Inflammatory macrophage treated with lipopolysaccharide for 1 hour (primary cell): Measurements from ENCODE around the gene EEPD1.
A peak's percentile ranks its signal among the peaks of the same experiment; 100 is the strongest.
"Not testable (repeated sequence)": the region's sequence is repeated elsewhere in the genome, so short reads cannot be mapped to it uniquely, and the experiment has no call there.

Experiments
- DNase-seq, 2 donors: peaks; one replicate each; pipeline ENCODE4 v3.0.0-alpha.2; 2020 to 2022

Gene EEPD1

DNA sequence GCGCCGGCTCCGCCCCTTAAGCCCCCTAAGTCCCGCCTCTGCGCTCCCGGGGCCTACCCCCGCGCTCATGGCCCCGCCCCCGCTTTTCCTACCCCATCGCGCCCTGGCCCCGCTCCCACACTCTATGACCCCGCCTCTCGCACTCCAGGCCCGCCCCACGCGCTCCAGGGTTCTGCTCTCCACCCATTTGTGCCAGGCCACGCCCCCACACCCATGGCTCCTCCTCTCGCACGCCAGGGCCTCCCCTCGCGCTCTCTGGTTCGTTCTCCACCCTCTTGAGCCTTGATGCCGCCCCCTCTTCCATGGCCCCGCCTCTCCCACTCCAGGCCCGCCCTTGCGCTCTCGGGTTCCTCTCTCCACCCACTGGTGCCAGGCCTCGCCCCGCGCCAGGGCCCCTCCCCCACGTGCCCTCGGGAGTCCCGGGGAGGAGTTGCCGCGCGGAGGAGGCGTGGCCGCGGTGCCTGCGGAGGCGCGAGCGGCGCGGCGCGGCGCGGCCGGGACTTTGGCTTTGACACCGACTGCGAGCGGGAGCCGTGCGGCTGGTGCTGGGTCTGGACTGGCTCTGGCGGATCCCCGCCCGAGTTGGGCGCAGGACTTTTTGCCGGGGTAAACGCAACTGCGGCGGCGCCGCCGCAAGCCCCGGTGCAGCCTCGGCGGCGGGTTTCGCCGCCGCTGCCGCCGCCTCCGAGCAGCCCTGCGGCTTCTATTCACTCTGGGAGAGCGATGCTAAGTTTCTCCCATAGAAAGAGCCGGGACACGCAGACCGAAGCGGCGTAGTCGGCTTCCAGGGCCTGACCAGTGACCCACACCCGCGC, at the start of gene EEPD1:
TSS of gene EEPD1 (plus strand) at position 499 of the 815 bp plus-strand sequence. CDS start 1,071 bp downstream, outside the sequence.
- DNase-seq, result peak; percentile 99 to 100

GRCh38 chr7:36103837-36104561, 49.1 kb upstream of the EEPD1 start:
- DNase-seq, result peak in 1 of 2 donors; percentile 53

GRCh38 chr7:36106972-36107908, 45.8 kb upstream of the EEPD1 start:
- not testable (repeated sequence) for DNase-seq

- no peak for DNase-seq
Observed at GRCh38 chr7:36107926-36108631, 45.0 kb upstream of the EEPD1 start.

DNA sequence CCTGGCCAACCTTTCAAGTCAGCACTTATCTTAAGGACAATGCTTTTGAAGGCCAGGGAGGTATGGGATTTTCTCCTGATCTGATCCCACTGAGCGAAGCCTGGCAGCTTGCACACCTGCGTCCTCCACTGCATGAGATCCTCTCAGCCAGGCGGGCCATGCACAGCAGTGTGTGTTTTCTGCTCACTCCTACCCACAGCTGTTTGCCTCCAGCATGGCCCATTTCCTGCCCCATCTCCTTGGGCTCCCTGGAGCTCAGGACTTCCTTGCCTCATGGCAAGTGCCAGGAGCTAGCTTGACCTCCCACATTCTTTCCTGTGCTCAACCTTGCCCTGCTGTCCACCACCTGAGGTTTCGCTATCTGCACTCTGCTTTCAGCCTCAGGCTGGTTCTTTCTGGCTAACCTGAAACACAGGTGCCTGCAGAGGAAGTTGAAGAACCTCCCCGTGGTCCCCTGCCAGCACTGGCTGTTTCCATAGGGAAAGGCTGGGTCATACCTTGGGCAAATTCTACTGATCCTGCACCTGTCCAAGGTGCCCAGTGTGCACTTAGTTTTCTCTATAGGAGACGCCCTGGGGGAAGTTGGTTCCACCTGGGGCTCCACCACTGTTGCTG, 43.9 kb upstream of the EEPD1 start:
- DNase-seq, result no peak

- no peak for DNase-seq
Observed at GRCh38 chr7:36110584-36110983, 42.5 kb upstream of the EEPD1 start.

GRCh38 chr7:36112969-36113368, 40.1 kb upstream of the EEPD1 start:
- DNase-seq, result no peak

- DNase-seq, result no peak
Observed at GRCh38 chr7:36114355-36114754, 38.7 kb upstream of the EEPD1 start.

DNA sequence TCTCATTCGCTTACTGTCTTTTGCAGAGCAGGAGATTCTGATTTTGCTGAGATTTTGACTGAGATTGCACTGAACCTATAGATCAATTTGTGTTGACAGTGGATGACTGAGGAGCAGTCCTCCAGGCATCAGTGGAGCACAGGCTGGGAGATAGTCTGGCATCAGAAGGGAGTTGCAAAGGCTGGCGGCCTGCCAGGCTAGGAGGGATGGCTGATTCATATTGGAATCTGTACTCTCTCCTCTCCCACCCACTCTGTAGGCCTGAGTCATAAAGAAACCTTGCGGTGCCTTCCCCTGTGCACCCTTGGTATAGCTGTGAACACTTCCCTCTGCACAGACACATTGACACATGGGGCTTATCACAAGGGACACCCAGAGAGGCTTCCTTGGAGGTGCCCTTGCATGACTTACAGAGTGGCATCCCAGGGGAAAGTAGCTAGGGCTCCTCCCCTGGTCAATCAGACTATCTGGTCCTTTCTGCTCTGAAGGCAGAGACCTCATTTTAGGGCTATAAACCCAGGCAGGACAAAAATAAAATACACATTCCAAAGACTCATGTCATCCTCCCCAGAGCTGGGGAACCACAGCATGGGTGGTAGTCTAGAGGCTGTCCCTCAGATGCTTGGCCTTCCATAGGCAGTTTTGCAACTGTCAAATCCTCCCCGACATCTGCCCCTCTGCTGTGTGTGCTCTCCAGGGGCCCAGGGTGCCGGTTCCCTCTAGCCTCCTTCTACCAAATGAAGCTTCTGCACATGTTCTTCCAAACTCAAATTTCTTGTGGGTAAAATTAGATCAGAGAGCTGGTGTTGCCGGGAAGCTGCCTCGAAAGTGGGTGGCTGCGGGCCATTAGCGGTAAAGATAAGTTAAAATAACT, 37.4 kb upstream of the EEPD1 start:
- DNase-seq, result peak; percentile 96 to 99

- DNase-seq, result peak in 1 of 2 donors; percentile 10
Observed at GRCh38 chr7:36116347-36117202, 36.5 kb upstream of the EEPD1 start.

DNA sequence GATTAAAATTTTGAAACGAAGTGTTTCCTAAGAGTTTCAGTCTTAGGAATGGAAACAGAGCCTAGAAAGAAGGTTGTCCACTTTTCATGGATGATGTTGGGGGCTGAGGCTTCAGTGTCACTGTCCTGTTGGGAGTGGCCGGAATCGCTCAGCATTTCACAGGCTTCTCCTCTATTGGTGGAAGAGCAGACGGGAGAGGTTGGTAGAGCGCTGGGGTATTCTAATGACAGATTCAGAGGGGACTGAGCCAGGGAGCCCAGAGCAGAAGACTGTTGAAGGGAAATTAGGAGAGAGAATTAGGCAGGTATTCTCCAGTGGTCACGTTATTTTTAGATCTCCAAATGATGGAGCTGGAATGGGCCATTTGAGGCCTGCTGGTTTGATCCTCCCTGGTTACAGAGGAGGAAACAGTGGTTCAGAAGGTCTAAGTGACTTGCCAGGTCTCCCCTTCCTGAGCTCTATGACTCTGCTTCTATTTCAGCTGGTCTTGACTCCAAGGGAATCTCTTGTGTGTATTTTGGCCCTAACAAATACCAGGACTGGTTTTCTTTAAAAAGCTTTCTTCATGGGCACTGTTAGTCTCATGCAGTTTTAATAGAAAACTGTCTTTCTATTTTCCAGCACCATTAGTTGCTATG, 35.7 kb upstream of the EEPD1 start:
- no peak for DNase-seq

- DNase-seq, result no peak
Observed at GRCh38 chr7:36118344-36118743, 34.7 kb upstream of the EEPD1 start.

- peak; percentile 98 for DNase-seq
Observed at GRCh38 chr7:36119005-36119706, 33.9 kb upstream of the EEPD1 start.

DNA sequence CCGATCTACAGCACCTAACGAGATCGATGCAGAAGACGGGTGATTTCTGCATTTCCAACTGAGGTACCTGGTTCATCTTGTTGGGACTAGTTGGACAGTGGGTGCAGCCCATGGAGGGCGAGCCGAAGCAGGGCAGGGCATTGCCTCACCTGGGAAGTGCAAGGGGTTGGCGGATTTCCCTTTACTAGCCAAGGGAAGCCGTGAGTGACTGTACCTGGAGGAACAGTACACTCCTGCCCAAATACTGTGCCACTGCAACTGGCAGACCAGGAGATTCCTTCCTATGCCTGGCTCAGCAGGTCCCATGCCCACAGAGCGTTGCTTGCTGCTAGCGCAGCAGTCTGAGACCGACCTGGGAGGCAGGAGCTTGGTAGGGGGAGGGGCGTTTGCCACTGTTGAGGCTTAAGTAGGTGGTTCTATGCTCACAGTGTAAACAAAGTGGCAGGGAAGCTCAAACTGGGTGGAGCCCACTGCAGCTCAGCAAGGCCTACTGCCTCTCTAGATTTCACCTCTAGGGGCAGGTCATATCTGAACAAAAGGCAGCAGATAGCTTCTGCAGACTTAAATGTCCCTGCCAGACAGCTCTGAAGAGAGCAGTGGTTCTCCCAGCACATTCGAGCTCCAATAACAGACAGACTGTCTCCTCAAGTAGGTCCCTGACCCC, 32.9 kb upstream of the EEPD1 start:
- not testable (repeated sequence) for DNase-seq

GRCh38 chr7:36125630-36126029, 27.4 kb upstream of the EEPD1 start:
- DNase-seq, result not testable (repeated sequence)

GRCh38 chr7:36127075-36127740, 25.8 kb upstream of the EEPD1 start:
- DNase-seq, result no peak

- DNase-seq, result peak in 1 of 2 donors; percentile 66
Observed at GRCh38 chr7:36128448-36129047, 24.5 kb upstream of the EEPD1 start.
